Ishikawa (cell line): ENCODE data around the gene TNRC6B.

Experiments used
- CEBPB ChIP-seq: IDR thresholded peaks from 2 replicates; pipeline ENCODE4 v1.6.1; 2012
- CREB1 ChIP-seq: IDR thresholded peaks from 2 replicates; pipeline ENCODE4 v1.6.1; 2012; ENCODE audit warnings: low read depth
- EGR1 ChIP-seq: IDR thresholded peaks from 2 replicates; pipeline ENCODE4 v1.6.1; 2012
- EP300 ChIP-seq: IDR thresholded peaks from 2 replicates; pipeline ENCODE4 v1.6.1; 2012; ENCODE audit warnings: borderline replicate concordance
- FOXM1 ChIP-seq: IDR thresholded peaks from 2 replicates; pipeline ENCODE4 v1.6.1; 2012; ENCODE audit warnings: low read depth, borderline replicate concordance
- MAX ChIP-seq: IDR thresholded peaks from 2 replicates; pipeline ENCODE4 v1.6.1; 2012
- NFIC ChIP-seq: IDR thresholded peaks from 2 replicates; pipeline ENCODE4 v1.6.1; 2012
- RAD21 ChIP-seq: IDR thresholded peaks from 2 replicates; pipeline ENCODE4 v1.6.1; 2012; ENCODE audit warnings: low read depth
- REST ChIP-seq: IDR thresholded peaks from 2 replicates; pipeline ENCODE4 v1.6.1; 2012; ENCODE audit warnings: low read depth, mild to moderate bottlenecking
- TAF1 ChIP-seq: IDR thresholded peaks from 2 replicates; pipeline ENCODE4 v1.6.1; 2012; ENCODE audit warnings: low read depth, mild to moderate bottlenecking
- TCF12 ChIP-seq: IDR thresholded peaks from 2 replicates; pipeline ENCODE4 v1.6.1; 2012; ENCODE audit warnings: low read depth
- TEAD4 ChIP-seq: IDR thresholded peaks from 2 replicates; pipeline ENCODE4 v1.6.1; 2012
- USF1 ChIP-seq: IDR thresholded peaks from 2 replicates; pipeline ENCODE4 v1.6.1; 2012
- YY1 ChIP-seq: IDR thresholded peaks from 2 replicates; pipeline ENCODE4 v1.6.1; 2012; ENCODE audit warnings: low read depth
- ZBTB7A ChIP-seq: IDR thresholded peaks from 2 replicates; pipeline ENCODE4 v1.6.1; 2012; ENCODE audit warnings: low read depth

The TNRC6B gene

GRCh38 chr22:40237788-40238424 lies 60.2 kb downstream of the TNRC6B start:
- TF ChIP-seq RAD21 (no peak), EP300 (no peak), CREB1 (no peak), NFIC (no peak), YY1 (no peak), FOXM1 (no peak), ZBTB7A (no peak), USF1 (no peak), TAF1 (no peak), REST (no peak), EGR1 (no peak), MAX (no peak), TCF12 (no peak), CEBPB (no peak), TEAD4 (no peak)

GRCh38 chr22:40238425-40239344 lies 61.0 kb downstream of the TNRC6B start:
- TF ChIP-seq USF1 (no peak), YY1 (no peak), EP300 (no peak), ZBTB7A (no peak), FOXM1 (no peak), TCF12 (no peak)

- TF ChIP-seq NFIC = no peak
- no peak for TF ChIP-seq ZBTB7A
- TF ChIP-seq REST = no peak
- no peak for TF ChIP-seq CEBPB
Observed at GRCh38 chr22:40239345-40239683, 61.6 kb downstream of the TNRC6B start.

- TF ChIP-seq FOXM1 (no peak), EP300 (no peak), CREB1 (no peak), TEAD4 (no peak), USF1 (no peak), TCF12 (no peak), NFIC (no peak), YY1 (no peak), REST (no peak), MAX (no peak), EGR1 (no peak), TAF1 (no peak), CEBPB (no peak)
Observed at GRCh38 chr22:40240160-40240559, 62.4 kb downstream of the TNRC6B start.
